Measurements from ENCODE around the gene TBCEL.

The TBCEL gene, protein sequence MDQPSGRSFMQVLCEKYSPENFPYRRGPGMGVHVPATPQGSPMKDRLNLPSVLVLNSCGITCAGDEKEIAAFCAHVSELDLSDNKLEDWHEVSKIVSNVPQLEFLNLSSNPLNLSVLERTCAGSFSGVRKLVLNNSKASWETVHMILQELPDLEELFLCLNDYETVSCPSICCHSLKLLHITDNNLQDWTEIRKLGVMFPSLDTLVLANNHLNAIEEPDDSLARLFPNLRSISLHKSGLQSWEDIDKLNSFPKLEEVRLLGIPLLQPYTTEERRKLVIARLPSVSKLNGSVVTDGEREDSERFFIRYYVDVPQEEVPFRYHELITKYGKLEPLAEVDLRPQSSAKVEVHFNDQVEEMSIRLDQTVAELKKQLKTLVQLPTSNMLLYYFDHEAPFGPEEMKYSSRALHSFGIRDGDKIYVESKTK

DNA sequence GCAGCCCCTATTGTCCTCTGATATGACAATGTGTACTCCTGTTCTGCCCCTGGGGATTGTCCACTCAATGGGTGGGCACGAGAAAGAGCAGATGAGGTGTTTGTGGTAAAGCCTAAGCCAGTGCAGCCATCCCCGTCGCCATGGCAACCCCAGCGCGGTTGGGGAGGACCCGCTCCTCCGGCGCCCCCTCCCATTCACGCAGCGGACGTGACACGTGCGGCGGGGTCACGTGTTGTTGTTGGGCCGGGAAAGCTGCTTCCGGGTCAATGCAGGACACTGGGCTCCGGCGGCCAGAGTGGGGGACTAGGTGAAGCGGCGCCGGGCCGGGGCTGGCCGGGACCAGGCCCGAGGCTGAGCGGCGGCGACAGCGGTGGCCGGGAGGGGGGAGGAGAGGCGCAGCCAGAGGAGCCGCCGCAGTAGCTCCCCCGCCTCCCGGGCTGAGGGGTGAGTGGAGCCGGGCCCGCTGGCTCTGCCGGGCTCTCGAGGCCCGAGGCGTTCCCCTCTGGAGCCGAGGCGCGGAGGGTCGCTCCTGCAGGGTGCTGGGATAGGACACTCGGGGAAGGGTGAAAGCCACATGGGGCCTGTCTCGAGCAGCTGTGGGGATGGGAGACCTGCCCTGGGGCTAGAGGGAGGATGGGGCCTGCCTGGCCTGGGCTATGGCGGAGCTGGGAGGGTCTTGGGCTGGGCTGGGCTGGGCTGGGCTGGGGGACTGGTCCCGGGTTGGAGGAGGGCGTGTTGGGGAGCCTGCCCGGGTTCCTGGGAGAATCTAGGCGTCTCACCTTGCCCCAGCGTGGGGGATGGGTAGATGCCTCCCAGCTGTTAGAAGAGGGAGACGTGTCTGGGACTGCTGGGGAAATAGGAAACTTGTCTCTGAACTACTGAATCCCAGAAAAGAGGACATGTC lies at the start of gene TBCEL:
Gene TBCEL (plus strand): TSS at position 255 of the 904 bp plus-strand sequence. CDS start 21,589 bp downstream, outside the sequence.
- H2AFZ ChIP-seq (ENCODE audit: low read depth, low read length, severe bottlenecking) = peak within 1 kb of the TSS; percentile 88
- H3K4me3 ChIP-seq (ENCODE audit: insufficient read depth, low read length, poor library complexity, severe bottlenecking) = peak within 1 kb of the TSS; percentile 65
- peak within 1 kb of the TSS; percentile 67 for H3K4me2 ChIP-seq (ENCODE audit: low read depth, low read length, poor library complexity, severe bottlenecking)
- H3K9ac ChIP-seq (ENCODE audit: low read length) = peak within 1 kb of the TSS; percentile 69
- no peak within 1 kb of the TSS for H3K27ac ChIP-seq (ENCODE audit: low read depth, low read length)
- TF ChIP-seq, protein P1, sequence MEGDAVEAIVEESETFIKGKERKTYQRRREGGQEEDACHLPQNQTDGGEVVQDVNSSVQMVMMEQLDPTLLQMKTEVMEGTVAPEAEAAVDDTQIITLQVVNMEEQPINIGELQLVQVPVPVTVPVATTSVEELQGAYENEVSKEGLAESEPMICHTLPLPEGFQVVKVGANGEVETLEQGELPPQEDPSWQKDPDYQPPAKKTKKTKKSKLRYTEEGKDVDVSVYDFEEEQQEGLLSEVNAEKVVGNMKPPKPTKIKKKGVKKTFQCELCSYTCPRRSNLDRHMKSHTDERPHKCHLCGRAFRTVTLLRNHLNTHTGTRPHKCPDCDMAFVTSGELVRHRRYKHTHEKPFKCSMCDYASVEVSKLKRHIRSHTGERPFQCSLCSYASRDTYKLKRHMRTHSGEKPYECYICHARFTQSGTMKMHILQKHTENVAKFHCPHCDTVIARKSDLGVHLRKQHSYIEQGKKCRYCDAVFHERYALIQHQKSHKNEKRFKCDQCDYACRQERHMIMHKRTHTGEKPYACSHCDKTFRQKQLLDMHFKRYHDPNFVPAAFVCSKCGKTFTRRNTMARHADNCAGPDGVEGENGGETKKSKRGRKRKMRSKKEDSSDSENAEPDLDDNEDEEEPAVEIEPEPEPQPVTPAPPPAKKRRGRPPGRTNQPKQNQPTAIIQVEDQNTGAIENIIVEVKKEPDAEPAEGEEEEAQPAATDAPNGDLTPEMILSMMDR (IDR thresholded peaks at IDR 0.05; ENCODE audit: insufficient read depth, low read length, poor library complexity, severe bottlenecking) = no peak
- TF ChIP-seq EZH2phosphoT487 (conservative IDR thresholded peaks at IDR 0.05; ENCODE audit: low read length) = no peak
- peaks cover 14% of the 10 kb centered on the region for H3K79me2 ChIP-seq (ENCODE audit: insufficient read depth, low read length)
- H3K9me3 ChIP-seq (ENCODE audit: insufficient read depth, low read length) = no peaks in the 10 kb centered on the region
- no peaks in the 10 kb centered on the region for H3K9me2 ChIP-seq (replicated peaks; ENCODE audit: insufficient read depth, low read length)
- H3F3A ChIP-seq (ENCODE audit: insufficient read depth) = no peaks in the 10 kb centered on the region
- H3K36me3 ChIP-seq (ENCODE audit: low read length) = no peaks in the 10 kb centered on the region
- H4K20me1 ChIP-seq (ENCODE audit: low read depth, low read length) = no peaks in the 10 kb centered on the region
- H3K27me3 ChIP-seq (ENCODE audit: low read length) = no peaks in the 10 kb centered on the region

DNA sequence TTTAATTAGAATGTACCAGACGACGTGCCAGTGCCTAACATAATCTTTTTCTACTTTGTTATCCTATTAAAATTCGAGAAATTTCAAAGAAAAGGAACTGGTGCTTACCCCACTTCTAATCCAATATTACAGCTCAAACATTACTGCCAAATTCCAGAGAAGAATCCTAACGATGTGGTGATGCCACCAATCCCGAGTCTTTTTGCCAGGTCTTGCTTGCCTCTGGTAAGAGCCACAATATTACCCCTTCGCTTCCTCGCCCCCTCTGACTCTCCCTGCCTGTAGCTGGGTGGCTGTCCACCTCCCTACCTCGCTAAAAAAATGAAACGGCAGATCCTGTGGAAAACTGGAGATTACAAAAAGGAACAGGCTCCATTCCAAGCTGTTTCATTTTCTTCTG lies 49.4 kb upstream of the TBCEL start:
- Histone ChIP-seq H3K79me2 (ENCODE audit: insufficient read depth, low read length) (no peaks in the 10 kb centered on the region), H3K9me2 (replicated peaks; ENCODE audit: insufficient read depth, low read length) (no peaks in the 10 kb centered on the region), H3K36me3 (ENCODE audit: low read length) (no peaks in the 10 kb centered on the region), H2AFZ (ENCODE audit: low read depth, low read length, severe bottlenecking) (no peak overlapping the region), H3K27ac (ENCODE audit: low read depth, low read length) (no peak overlapping the region), H3K9ac (ENCODE audit: low read length) (no peak overlapping the region), H4K20me1 (ENCODE audit: low read depth, low read length) (no peaks in the 10 kb centered on the region), H3K9me3 (ENCODE audit: insufficient read depth, low read length) (no peaks in the 10 kb centered on the region), H3K4me2 (ENCODE audit: low read depth, low read length, poor library complexity, severe bottlenecking) (no peak overlapping the region), H3F3A (ENCODE audit: insufficient read depth) (no peaks in the 10 kb centered on the region), H3K4me3 (ENCODE audit: insufficient read depth, low read length, poor library complexity, severe bottlenecking) (no peak overlapping the region), H3K27me3 (ENCODE audit: low read length) (no peaks in the 10 kb centered on the region)
- TF ChIP-seq EZH2phosphoT487 (conservative IDR thresholded peaks at IDR 0.05; ENCODE audit: low read length) = no peak
- TF ChIP-seq, protein P1 (IDR thresholded peaks at IDR 0.05; ENCODE audit: insufficient read depth, low read length, poor library complexity, severe bottlenecking) = no peak

DNA sequence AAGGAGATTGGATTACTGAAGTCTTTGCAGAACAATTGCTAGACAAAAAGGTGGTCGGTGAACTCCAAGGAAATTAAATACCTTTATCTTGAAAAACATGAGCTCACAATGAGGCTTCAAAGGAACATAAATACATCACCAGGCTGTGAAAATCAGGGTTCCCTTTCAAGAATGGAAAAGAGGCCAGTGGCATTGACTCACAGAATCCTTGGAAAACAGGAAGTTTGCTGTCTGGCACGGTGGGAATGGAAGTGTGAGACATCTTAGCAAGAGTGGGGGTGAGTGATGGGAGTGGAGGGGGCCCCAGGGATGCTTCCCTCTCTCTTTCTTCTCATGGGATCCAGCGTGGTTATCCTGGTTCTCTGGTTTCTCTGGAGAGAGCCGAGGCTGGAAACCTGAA lies 48.9 kb upstream of the TBCEL start:
- Histone ChIP-seq H3K9me2 (replicated peaks; ENCODE audit: insufficient read depth, low read length) (no peaks in the 10 kb centered on the region), H4K20me1 (ENCODE audit: low read depth, low read length) (no peaks in the 10 kb centered on the region), H2AFZ (ENCODE audit: low read depth, low read length, severe bottlenecking) (no peak overlapping the region), H3K9me3 (ENCODE audit: insufficient read depth, low read length) (no peaks in the 10 kb centered on the region), H3F3A (ENCODE audit: insufficient read depth) (no peaks in the 10 kb centered on the region), H3K27ac (ENCODE audit: low read depth, low read length) (no peak overlapping the region), H3K36me3 (ENCODE audit: low read length) (no peaks in the 10 kb centered on the region), H3K4me3 (ENCODE audit: insufficient read depth, low read length, poor library complexity, severe bottlenecking) (no peak overlapping the region), H3K79me2 (ENCODE audit: insufficient read depth, low read length) (no peaks in the 10 kb centered on the region), H3K4me2 (ENCODE audit: low read depth, low read length, poor library complexity, severe bottlenecking) (no peak overlapping the region), H3K27me3 (ENCODE audit: low read length) (no peaks in the 10 kb centered on the region), H3K9ac (ENCODE audit: low read length) (no peak overlapping the region)
- TF ChIP-seq, protein P1 (IDR thresholded peaks at IDR 0.05; ENCODE audit: insufficient read depth, low read length, poor library complexity, severe bottlenecking) = no peak
- TF ChIP-seq EZH2phosphoT487 (conservative IDR thresholded peaks at IDR 0.05; ENCODE audit: low read length) = no peak

All from SU-DHL-6 (cell line).